Caco-2 (cell line): Measurements from ENCODE around the gene GMPS. TPM values are rescaled to one million over a fixed set of nuclear protein-coding genes. Genes with fewer than 3 reads are reported as not detected.
"Not testable (repeated sequence)": the region's sequence is repeated elsewhere in the genome, so short reads cannot be mapped to it uniquely, and the experiment has no call there.

Experiments used
- BruUV-seq: library from RNA; stranded (reverse); fragments of 400-500 nt; replicated peaks from 2 replicates; lab custom pipeline; 2021; lab: Mats Ljungman, UMichigan
- CTCF ChIA-PET: fragments of 300-600 bp; sonication (Branson Sonifier 250); formaldehyde crosslinking; loops from one replicate; lab custom pipeline; 2022; ENCODE audit warnings: antibody characterized with exemption; lab: Charles Lee
- POLR2A ChIA-PET: fragments of 300-600 bp; sonication (Branson Sonifier 250); formaldehyde crosslinking; loops from one replicate; lab custom pipeline; 2022; ENCODE audit warnings: antibody characterized with exemption; lab: Charles Lee
- DNase-seq, 2 experiments: peaks; one replicate each; pipeline versions ENCODE4 v3.0.0 to v3.0.0-alpha.2; 2020 to 2022
- H3K27me3 ChIP-seq: replicated peaks from 2 replicates; pipeline ENCODE4 v1.6.0; 2011; ENCODE audit warnings: low read length; ENCODE audit not compliant: control insufficient read depth, insufficient read depth
- H3K36me3 ChIP-seq: 2 replicates; pipeline ENCODE4 v1.5.1; 2011; ENCODE audit warnings: low read length; ENCODE audit not compliant: control insufficient read depth, insufficient read depth
- H3K4me1 ChIP-seq: fragments of 250-450 bp; sonication (Bioruptor Pico); 2 replicates; pipeline ENCODE4 v1.5.1; 2020; ENCODE audit warnings: mild to moderate bottlenecking
- H3K4me3 ChIP-seq: 2 replicates; pipeline ENCODE4 v1.5.1; 2011; ENCODE audit warnings: low read depth, mild to moderate bottlenecking, control low read depth, low read length
- H3K9me3 ChIP-seq: fragments of 250-450 bp; sonication (Bioruptor Pico); 2 replicates; pipeline ENCODE4 v1.5.1; 2020; ENCODE audit warnings: mild to moderate bottlenecking, moderate library complexity
- H3K27ac Mint-ChIP-seq: one replicate; pipeline ENCODE4 v1.8.0; 2022; ENCODE audit warnings: mixed read lengths; ENCODE audit not compliant: unreplicated experiment
- H3K27me3 Mint-ChIP-seq: one replicate; pipeline ENCODE4 v1.8.0; 2022; ENCODE audit warnings: mixed read lengths; ENCODE audit not compliant: insufficient read depth, unreplicated experiment
- H3K36me3 Mint-ChIP-seq: one replicate; pipeline ENCODE4 v1.8.0; 2022; ENCODE audit warnings: mild to moderate bottlenecking, mixed read lengths; ENCODE audit not compliant: insufficient read depth, unreplicated experiment
- H3K4me1 Mint-ChIP-seq: one replicate; pipeline ENCODE4 v1.8.0; 2022; ENCODE audit warnings: low read depth, mixed read lengths; ENCODE audit not compliant: unreplicated experiment
- H3K4me3 Mint-ChIP-seq: one replicate; pipeline ENCODE4 v1.8.0; 2022; ENCODE audit warnings: mild to moderate bottlenecking, moderate library complexity, mixed read lengths; ENCODE audit not compliant: unreplicated experiment
- H3K9me3 Mint-ChIP-seq: one replicate; pipeline ENCODE4 v1.8.0; 2022; ENCODE audit warnings: mixed read lengths; ENCODE audit not compliant: unreplicated experiment
- CTCF ChIP-seq, 2 experiments: fragments of 200-600 bp in 1 of 2; IDR thresholded peaks; 1 replicate in 1 of 2; 2 replicates in 1 of 2; pipeline versions ENCODE4 v1.5.1 to v1.8.0; 2011 to 2022; ENCODE audit warnings: antibody characterized with exemption in 1 of 2, control low read depth in 1 of 2, inconsistent platforms in 1 of 2, low read depth in 1 of 2, low read length in 1 of 2, mild to moderate bottlenecking in 1 of 2, moderate library complexity in 1 of 2; ENCODE audit not compliant: insufficient read depth in 1 of 2, severe bottlenecking in 1 of 2, unreplicated experiment in 1 of 2
- intact Hi-C: fragments of 100-400 bp; cut with micrococcal nuclease; formaldehyde crosslinking; loops from one replicate; pipeline ENCODE4 v1.10.0; 2022; ENCODE audit not compliant: unreplicated experiment
- total RNA-seq: library from RNA; stranded (reverse); gene quantifications from 2 replicates; pipeline ENCODE4 v1.2.3, GENCODE V29; 2022

Gene GMPS
- total RNA-seq, 1 experiment from 2014 or later = 102 TPM

- Mint-ChIP-seq H3K36me3 (peaks cover 11% of the 10 kb centered on the region), H3K27ac (peak within 1 kb of the TSS; percentile 95), H3K9me3 (no peaks in the 10 kb centered on the region), H3K4me3 (peak within 1 kb of the TSS; percentile 90), H3K27me3 (no peaks in the 10 kb centered on the region), H3K4me1 (no peaks in the 10 kb centered on the region)
- BruUV-seq = no TSS peak
- intact Hi-C loops = loop anchor here (1.0 to 2.0 kb wide), 4 partner anchors 16 to 110 kb away; partner anchors contain the start of genes C3orf33, GMPS and PLCH1
- H3K36me3 ChIP-seq = no peaks in the 10 kb centered on the region
- CTCF ChIA-PET = interaction anchor here (0.6 to 2.3 kb wide), 4 partner anchors 16 to 441 kb away, joined by 3 to 16 read pairs (median 4); partner anchors contain the start of gene C3orf33
- POLR2A ChIA-PET = interaction anchor here (0.6 to 1.5 kb wide), 3 partner anchors 16 to 139 kb away, joined by 6 to 11 read pairs (median 7); partner anchors contain the start of genes C3orf33 and GMPS
- peak; percentile 98 to 99 for DNase-seq
- no peaks in the 10 kb centered on the region for H3K27me3 ChIP-seq
- TF ChIP-seq CTCF (IDR thresholded peaks at IDR 0.05; ENCODE audit: insufficient read depth in 1 of 2, low read depth in 1 of 2, low read length in 1 of 2, severe bottlenecking in 1 of 2, unreplicated experiment in 1 of 2) = no peak
- peak within 1 kb of the TSS; percentile 95 for H3K4me3 ChIP-seq
- peaks cover 11% of the 10 kb centered on the region; the same call in 1 of the 2 replicates for H3K4me1 ChIP-seq
- H3K9me3 ChIP-seq = no peaks in the 10 kb centered on the region
These were observed 16.1 kb upstream of the GMPS start, which contains the start of gene SLC33A1 for GRCh38 chr3:155854141-155854940. TSS of gene SLC33A1 (minus strand) at chr3:155854427. CDS start at chr3:155853997, 430 bp downstream.

GRCh38 chr3:155859859-155860258 is 10.6 kb upstream of the GMPS start:
- no peak overlapping the region for H3K27ac Mint-ChIP-seq
- TF ChIP-seq CTCF (IDR thresholded peaks at IDR 0.05; ENCODE audit: insufficient read depth in 1 of 2, low read depth in 1 of 2, low read length in 1 of 2, severe bottlenecking in 1 of 2, unreplicated experiment in 1 of 2) = peak in 1 of 2 experiments; percentile 18

GRCh38 chr3:155860424-155860823 is 10.0 kb upstream of the GMPS start:
- H3K4me3 ChIP-seq, BruUV-seq, H3K36me3 ChIP-seq, DNase-seq, H3K4me3 Mint-ChIP-seq, H3K4me1 ChIP-seq, POLR2A ChIA-PET, CTCF ChIA-PET, H3K9me3 Mint-ChIP-seq, H3K9me3 ChIP-seq, H3K27ac Mint-ChIP-seq, H3K36me3 Mint-ChIP-seq, H3K4me1 Mint-ChIP-seq, H3K27me3 Mint-ChIP-seq, H3K27me3 ChIP-seq: not testable (repeated sequence)
- intact Hi-C loops = loop anchor here (10.0 kb wide), 1 partner anchor 506 kb away; no protein-coding TSS in a partner anchor

More at GRCh38 chr3:155859859-155860258, 10.6 kb upstream of the GMPS start:
- Histone ChIP-seq H3K4me3 (no peak overlapping the region), H3K9me3 (no peaks in the 10 kb centered on the region), H3K27me3 (no peaks in the 10 kb centered on the region), H3K36me3 (no peaks in the 10 kb centered on the region), H3K4me1 (no peaks in the 10 kb centered on the region)
- H3K36me3 Mint-ChIP-seq = peaks cover under 1% of the 10 kb centered on the region
- ChIA-PET POLR2A (no interaction called here), CTCF (no interaction called here)
- peaks cover 9% of the 10 kb centered on the region for H3K9me3 Mint-ChIP-seq
- DNase-seq = no peak
- H3K27me3 Mint-ChIP-seq = no peaks in the 10 kb centered on the region
- intact Hi-C loops = loop anchor here (10.0 kb wide), 1 partner anchor 505 kb away; no protein-coding TSS in a partner anchor
- no TSS peak for BruUV-seq
- H3K4me3 Mint-ChIP-seq = no peak overlapping the region
- no peaks in the 10 kb centered on the region for H3K4me1 Mint-ChIP-seq
